GM12878 (cell line): ENCODE results near the gene CDC42SE2. TPM values are rescaled to one million over a fixed set of nuclear protein-coding genes. Genes with fewer than 3 reads are reported as not detected.
A peak's percentile ranks its signal among the peaks of the same experiment; 100 is the strongest.

Experiments used
- ATAC-seq: fragments of 200-7000 bp; cut with Tn5 transposase; 3 replicates; pipeline ENCODE4 v1.9.1; 2020; ENCODE audit warnings: mild to moderate bottlenecking, moderate library complexity
- BruUV-seq: library from RNA; stranded (reverse); fragments of 400-500 nt; replicated peaks from 2 replicates; lab custom pipeline; 2021; lab: Mats Ljungman, UMichigan
- CTCF ChIA-PET: fragments of 300-600 bp; sonication (Branson Sonifier 250); formaldehyde crosslinking; extraction: SDS; loops from one replicate; lab custom pipeline; 2021; ENCODE audit warnings: inconsistent platforms; lab: Yijun Ruan, JAX
- POLR2A ChIA-PET: fragments of 350-600 bp; formaldehyde crosslinking; extraction: SDS; loops from one replicate; lab custom pipeline; 2021; ENCODE audit warnings: inconsistent platforms; lab: Charles Lee
- RAD21 ChIA-PET: fragments of 300-600 bp; sonication (Branson Sonifier 250); formaldehyde crosslinking; loops from one replicate; lab custom pipeline; 2023; ENCODE audit warnings: antibody characterized with exemption; ENCODE audit not compliant: unreplicated experiment; lab: Charles Lee
- SMC1A ChIA-PET: fragments of 300-600 bp; sonication (Branson Sonifier 250); formaldehyde crosslinking; loops from one replicate; lab custom pipeline; 2023; ENCODE audit not compliant: unreplicated experiment, uncharacterized antibody; lab: Charles Lee
- DNase-seq: peaks from one replicate; pipeline ENCODE4 v3.0.0-alpha.2; 2011; ENCODE audit warnings: low read depth, low spot score
- FAIRE-seq: peaks from 3 replicates; lab custom pipeline; 2011; peaks lifted over from hg19 to GRCh38; lab: Jason Lieb, UNC
- H2AFZ ChIP-seq: 2 replicates; pipeline ENCODE4 v1.6.0; 2011; ENCODE audit warnings: low read depth, low read length, control low read depth; ENCODE audit not compliant: control insufficient read depth
- H3K27ac ChIP-seq: 2 replicates; pipeline ENCODE4 v1.5.1; 2011; ENCODE audit warnings: control low read depth; ENCODE audit not compliant: control insufficient read depth, insufficient read depth
- H3K27me3 ChIP-seq, 2 experiments: replicated peaks in 1 of 2; 2 replicates each; pipeline versions ENCODE4 v1.6.0 to v1.6.1; 2011; ENCODE audit warnings: low read length in 1 of 2; ENCODE audit not compliant: control insufficient read depth in 2 of 2, insufficient read depth in 2 of 2
- H3K36me3 ChIP-seq, 2 experiments: 2 replicates each; pipeline ENCODE4 v1.5.1; 2011; ENCODE audit warnings: low read length in 1 of 2; ENCODE audit not compliant: control insufficient read depth in 2 of 2, insufficient read depth in 2 of 2
- H3K4me1 ChIP-seq: 2 replicates; pipeline ENCODE4 v1.6.1; 2011; ENCODE audit warnings: mild to moderate bottlenecking, low read length, moderate library complexity, mixed read lengths; ENCODE audit not compliant: control insufficient read depth, insufficient read depth
- H3K4me2 ChIP-seq: 2 replicates; pipeline ENCODE4 v1.6.0; 2011; ENCODE audit warnings: control low read depth; ENCODE audit not compliant: control insufficient read depth, insufficient read depth
- H3K4me3 ChIP-seq: fragments of 200-600 bp; sonication (generic); 2 replicates; pipeline ENCODE4 v1.5.1; 2016
- H3K79me2 ChIP-seq: 2 replicates; pipeline ENCODE4 v1.6.0; 2011; ENCODE audit warnings: low read length; ENCODE audit not compliant: control insufficient read depth, insufficient read depth
- H3K9ac ChIP-seq: 2 replicates; pipeline ENCODE4 v1.8.0; 2011; ENCODE audit warnings: low read length, control low read depth, mixed read lengths; ENCODE audit not compliant: control insufficient read depth, insufficient read depth
- H3K9me3 ChIP-seq: replicated peaks from 3 replicates; pipeline ENCODE4 v1.5.1; 2011; ENCODE audit warnings: mild to moderate bottlenecking, low read length; ENCODE audit not compliant: control insufficient read depth, insufficient read depth
- H4K20me1 ChIP-seq: 2 replicates; pipeline ENCODE4 v1.6.0; 2011; ENCODE audit not compliant: control insufficient read depth, insufficient read depth
- CBX5 ChIP-seq: sonication (generic); IDR thresholded peaks from 2 replicates; pipeline ENCODE4 v1.6.1; 2016; ENCODE audit warnings: low read depth, moderate library complexity, mild to moderate bottlenecking, inconsistent platforms
- CEBPZ ChIP-seq: fragments of 150-350 bp; IDR thresholded peaks from 2 replicates; pipeline ENCODE4 v1.6.1; 2016; ENCODE audit warnings: low read depth, low read length
- IKZF2 ChIP-seq, 2 experiments: fragments of 450-650 bp; IDR thresholded peaks; 2 replicates each; pipeline ENCODE4 v1.6.1; 2017; ENCODE audit warnings: mild to moderate bottlenecking in 2 of 2, moderate library complexity in 2 of 2
- REST ChIP-seq: IDR thresholded peaks from 2 replicates; pipeline ENCODE4 v1.6.1; 2012; ENCODE audit warnings: mild to moderate bottlenecking, low read depth, low read length
- SMAD1 ChIP-seq: fragments of 450-650 bp; IDR thresholded peaks from 2 replicates; pipeline ENCODE4 v1.6.1; 2018; ENCODE audit warnings: mild to moderate bottlenecking, low read depth; ENCODE audit not compliant: partially characterized antibody
- STAT1 ChIP-seq: fragments of 450-650 bp; conservative IDR thresholded peaks from 2 replicates; pipeline ENCODE4 v1.6.1; 2014; ENCODE audit warnings: antibody characterized with exemption, mild to moderate bottlenecking
- SUPT20H ChIP-seq: IDR thresholded peaks from 2 replicates; pipeline ENCODE4 v1.6.1; 2011; ENCODE audit warnings: low read depth, mild to moderate bottlenecking, low read length, moderate library complexity, borderline replicate concordance; ENCODE audit not compliant: control insufficient read depth
- ZNF207 ChIP-seq: fragments of 450-650 bp; IDR thresholded peaks from 2 replicates; pipeline ENCODE4 v1.6.1; 2014; ENCODE audit warnings: antibody characterized with exemption, mild to moderate bottlenecking, borderline replicate concordance
- ZNF24 ChIP-seq: fragments of 450-650 bp; IDR thresholded peaks from 2 replicates; pipeline ENCODE4 v1.6.1; 2017; ENCODE audit warnings: antibody characterized with exemption, mild to moderate bottlenecking
- ZNF384 ChIP-seq: IDR thresholded peaks from 2 replicates; pipeline ENCODE4 v1.6.1; 2012; ENCODE audit warnings: low read depth, mild to moderate bottlenecking, low read length, improper control_type of control experiment, borderline replicate concordance
- WGBS: methylation state at CpG from one replicate; pipeline ENCODE4 v1.1.6; 2016; ENCODE audit warnings: low lambda C conversion rate; ENCODE audit not compliant: insufficient replicate concordance, insufficient coverage; ENCODE audit errors: missing lambda C conversion rate; 5-methylcytosine and 5-hydroxymethylcytosine counted together
- in situ Hi-C: fragments of 300-500 bp; cut with MboI; formaldehyde crosslinking; loops from 9 replicates; pipeline ENCODE4 v1.14.3; 2018; ENCODE audit warnings: mixed read lengths
- intact Hi-C: fragments of 100-400 bp; cut with micrococcal nuclease; formaldehyde crosslinking; loops from one replicate; pipeline ENCODE4 v1.14.2; 2022; ENCODE audit not compliant: unreplicated experiment
- polyA plus RNA-seq, 11 experiments: library from polyadenylated mRNA; depleted of rRNA in 4 of 11; unstranded in 6 of 11; stranded (reverse) in 5 of 11; fragments of >200 nt; fragmentation: Nextera tagmentation in 4 of 11; fragmentation: Illumina TruSeq in 1 of 11; extraction: Ambion mirVana in 4 of 11; extraction: Trizol in 1 of 11; gene quantifications; 1 replicate in 1 of 11; 2 replicates in 10 of 11; pipeline versions ENCODE4 v1.2.1 to v1.2.3, GENCODE V29; 2011 to 2016; ENCODE audit warnings: inconsistent platforms in 2 of 11, missing spikeins in 2 of 11, low read depth in 1 of 11
- total RNA-seq, 4 experiments: library from RNA; depleted of rRNA in 3 of 4; stranded (reverse); fragments of >200 nt in 3 of 4; fragmentation: Illumina TruSeq in 1 of 4; extraction: Trizol in 1 of 4; gene quantifications; 2 replicates each; pipeline versions ENCODE4 v1.2.1 to v1.2.3, GENCODE V29; 2013 to 2021
- TF ChIP-seq, protein P1 (sequence below): fragments of 450-650 bp; IDR thresholded peaks from 2 replicates; pipeline ENCODE4 v1.6.1; 2016; ENCODE audit warnings: mild to moderate bottlenecking
- TF ChIP-seq, protein P2 (sequence below): IDR thresholded peaks from 2 replicates; pipeline ENCODE4 v1.6.1; 2011; ENCODE audit warnings: mild to moderate bottlenecking, low read depth, low read length, moderate library complexity; ENCODE audit not compliant: insufficient replicate concordance

Gene CDC42SE2
- total and polyA plus RNA-seq, 10 of the 15 experiments (the other 5 are each of a cell fraction or from before 2014, with no cell fraction given), result 57.0 to 148 (median 80.3) TPM

DNA sequence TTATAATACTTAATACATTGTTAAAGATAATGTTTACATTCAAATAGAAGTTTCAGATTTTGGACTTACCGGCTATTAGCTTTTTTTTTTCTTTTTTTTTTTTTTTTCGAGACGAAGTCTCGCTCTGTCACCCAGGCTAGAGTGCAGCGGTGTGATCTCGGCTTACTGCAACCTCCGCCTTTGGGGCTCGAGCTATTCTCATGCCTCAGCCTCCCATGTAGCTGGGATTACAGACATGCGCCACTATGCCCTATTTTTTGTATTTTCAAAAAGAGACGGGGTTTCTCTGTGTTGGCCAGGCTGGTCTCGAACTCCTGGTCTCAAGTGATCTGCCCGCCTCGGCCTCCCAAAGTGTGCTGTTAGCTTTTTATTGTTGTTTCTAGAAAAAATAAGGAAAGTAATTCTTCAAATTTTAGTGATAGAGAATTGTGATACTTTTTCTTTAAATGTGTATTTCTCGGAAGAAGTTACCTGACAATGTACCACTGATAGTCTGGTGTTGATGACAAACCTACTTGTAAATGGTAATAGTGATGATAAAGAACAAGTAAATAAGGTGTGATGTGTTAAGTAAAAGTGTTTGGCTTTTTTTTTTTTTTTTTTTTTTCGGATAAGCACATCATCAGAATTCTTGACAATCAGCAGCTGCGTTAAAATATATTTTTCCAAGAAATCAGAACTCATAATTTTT lies 2.7 kb downstream of the CDC42SE2 start:
- peak overlapping the region; percentile 59 for H3K4me2 ChIP-seq
- ATAC-seq (peak; percentile 27; the same call in 2 of the 3 replicates), FAIRE-seq (no peak), DNase-seq (no peak)
- in situ Hi-C loops, result no loop called here
- WGBS, result 5% methylated on average over 12 of the region's 16 CpGs
- H3K9me3 ChIP-seq, result no peaks in the 10 kb centered on the region
- SMC1A ChIA-PET, result interaction anchor here (0.7 to 41.3 kb wide), 23 partner anchors 8 to 151 kb away, joined by 3 to 1218 read pairs (median 11); partner anchors contain the start of gene HINT1
- CTCF ChIA-PET, result interaction anchor here (0.6 to 9.5 kb wide), 16 partner anchors 11 to 1694 kb away, joined by 3 to 65 read pairs (median 6); partner anchors contain the start of gene HINT1
- peaks cover 98% of the 10 kb centered on the region for H3K79me2 ChIP-seq
- intact Hi-C loops, result loop anchor here (2.0 kb wide), 2 partner anchors 116 to 150 kb away; no protein-coding TSS in a partner anchor
- peaks cover 14% of the 10 kb centered on the region for H3K4me1 ChIP-seq
- RAD21 ChIA-PET, result interaction anchor here (0.7 to 16.1 kb wide), 19 partner anchors 9 to 870 kb away, joined by 3 to 302 read pairs (median 15); partner anchors contain the start of gene HINT1
- no peaks in the 10 kb centered on the region for H3K27me3 ChIP-seq
- peak overlapping the region; percentile 67 for H3K4me3 ChIP-seq
- H4K20me1 ChIP-seq, result no peaks in the 10 kb centered on the region
- POLR2A ChIA-PET, result interaction anchor here (0.6 to 7.0 kb wide), 19 partner anchors 9 to 1499 kb away, joined by 3 to 309 read pairs (median 5); partner anchors contain the start of gene HINT1
- H3K9ac ChIP-seq, result peak overlapping the region; percentile 52
- H3K36me3 ChIP-seq, result no peaks in the 10 kb centered on the region
- no TSS peak for BruUV-seq
- H2AFZ ChIP-seq, result no peak overlapping the region
- H3K27ac ChIP-seq, result peak overlapping the region; percentile 96
- TF ChIP-seq SUPT20H, result no peak
- TF ChIP-seq, protein P1, sequence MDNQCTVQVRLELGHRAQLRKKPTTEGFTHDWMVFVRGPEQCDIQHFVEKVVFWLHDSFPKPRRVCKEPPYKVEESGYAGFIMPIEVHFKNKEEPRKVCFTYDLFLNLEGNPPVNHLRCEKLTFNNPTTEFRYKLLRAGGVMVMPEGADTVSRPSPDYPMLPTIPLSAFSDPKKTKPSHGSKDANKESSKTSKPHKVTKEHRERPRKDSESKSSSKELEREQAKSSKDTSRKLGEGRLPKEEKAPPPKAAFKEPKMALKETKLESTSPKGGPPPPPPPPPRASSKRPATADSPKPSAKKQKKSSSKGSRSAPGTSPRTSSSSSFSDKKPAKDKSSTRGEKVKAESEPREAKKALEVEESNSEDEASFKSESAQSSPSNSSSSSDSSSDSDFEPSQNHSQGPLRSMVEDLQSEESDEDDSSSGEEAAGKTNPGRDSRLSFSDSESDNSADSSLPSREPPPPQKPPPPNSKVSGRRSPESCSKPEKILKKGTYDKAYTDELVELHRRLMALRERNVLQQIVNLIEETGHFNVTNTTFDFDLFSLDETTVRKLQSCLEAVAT, result peak; percentile 45
- no peak for TF ChIP-seq IKZF2 (IDR thresholded peaks at IDR 0.05)
- peak; percentile 89 for TF ChIP-seq ZNF384
- TF ChIP-seq CBX5, result no peak
- TF ChIP-seq, protein P2, sequence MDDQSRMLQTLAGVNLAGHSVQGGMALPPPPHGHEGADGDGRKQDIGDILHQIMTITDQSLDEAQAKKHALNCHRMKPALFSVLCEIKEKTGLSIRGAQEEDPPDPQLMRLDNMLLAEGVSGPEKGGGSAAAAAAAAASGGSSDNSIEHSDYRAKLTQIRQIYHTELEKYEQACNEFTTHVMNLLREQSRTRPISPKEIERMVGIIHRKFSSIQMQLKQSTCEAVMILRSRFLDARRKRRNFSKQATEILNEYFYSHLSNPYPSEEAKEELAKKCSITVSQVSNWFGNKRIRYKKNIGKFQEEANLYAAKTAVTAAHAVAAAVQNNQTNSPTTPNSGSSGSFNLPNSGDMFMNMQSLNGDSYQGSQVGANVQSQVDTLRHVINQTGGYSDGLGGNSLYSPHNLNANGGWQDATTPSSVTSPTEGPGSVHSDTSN, result no peak
- no peak for TF ChIP-seq REST
- TF ChIP-seq SMAD1, result no peak
- no peak for TF ChIP-seq CEBPZ
- no peak for TF ChIP-seq ZNF207
- TF ChIP-seq STAT1, result no peak
- no peak for TF ChIP-seq ZNF24
